SK-N-SH (cell line): ENCODE data around the gene SFXN1.

ENCODE experiments used
- GABPA ChIP-seq: IDR thresholded peaks from 2 replicates; pipeline ENCODE4 v1.4.0; 2012; ENCODE audit warnings: low read depth, mild to moderate bottlenecking
- IRF3 ChIP-seq: fragments of 150-350 bp; IDR thresholded peaks from 2 replicates; pipeline ENCODE4 v1.6.1; 2016; ENCODE audit warnings: mild to moderate bottlenecking, low read depth, low read length
- JUND ChIP-seq: IDR thresholded peaks from 2 replicates; pipeline ENCODE4 v1.4.0; 2012
- POLR2AphosphoS5 ChIP-seq: IDR thresholded peaks from 2 replicates; pipeline ENCODE4 v1.6.1; 2012; ENCODE audit warnings: low read depth, low read length
- RAD21 ChIP-seq: IDR thresholded peaks from 2 replicates; pipeline ENCODE4 v1.6.1; 2012; ENCODE audit warnings: mild to moderate bottlenecking, low read length
- SMC3 ChIP-seq: IDR thresholded peaks from 2 replicates; pipeline ENCODE4 v1.6.1; 2012; ENCODE audit warnings: low read depth, low read length, improper control_type of control experiment
- YY1 ChIP-seq: IDR thresholded peaks from 2 replicates; pipeline ENCODE4 v1.4.0; 2012; ENCODE audit warnings: low read depth, mild to moderate bottlenecking
- TF ChIP-seq, protein P1 (sequence below): fragments of 200-600 bp; sonication (generic); IDR thresholded peaks from 2 replicates; pipeline ENCODE4 v1.6.1; 2017; ENCODE audit warnings: antibody characterized with exemption, mild to moderate bottlenecking, moderate library complexity

DNA sequence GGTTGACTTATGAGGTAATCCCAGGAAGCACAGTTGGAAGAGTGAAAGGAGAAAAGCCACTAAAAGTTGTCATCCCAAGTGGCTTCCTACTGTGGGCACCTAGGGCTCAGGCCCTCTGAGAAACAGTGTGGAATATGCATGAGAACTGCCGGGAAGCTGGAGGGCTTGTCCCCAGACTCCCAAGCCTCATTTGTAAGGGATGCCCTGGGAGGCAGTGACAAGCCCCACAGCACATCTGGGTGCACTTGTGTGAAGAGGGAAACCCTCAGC, 64.5 kb downstream of the SFXN1 start:
- no peak for TF ChIP-seq SMC3
- TF ChIP-seq, protein P1, sequence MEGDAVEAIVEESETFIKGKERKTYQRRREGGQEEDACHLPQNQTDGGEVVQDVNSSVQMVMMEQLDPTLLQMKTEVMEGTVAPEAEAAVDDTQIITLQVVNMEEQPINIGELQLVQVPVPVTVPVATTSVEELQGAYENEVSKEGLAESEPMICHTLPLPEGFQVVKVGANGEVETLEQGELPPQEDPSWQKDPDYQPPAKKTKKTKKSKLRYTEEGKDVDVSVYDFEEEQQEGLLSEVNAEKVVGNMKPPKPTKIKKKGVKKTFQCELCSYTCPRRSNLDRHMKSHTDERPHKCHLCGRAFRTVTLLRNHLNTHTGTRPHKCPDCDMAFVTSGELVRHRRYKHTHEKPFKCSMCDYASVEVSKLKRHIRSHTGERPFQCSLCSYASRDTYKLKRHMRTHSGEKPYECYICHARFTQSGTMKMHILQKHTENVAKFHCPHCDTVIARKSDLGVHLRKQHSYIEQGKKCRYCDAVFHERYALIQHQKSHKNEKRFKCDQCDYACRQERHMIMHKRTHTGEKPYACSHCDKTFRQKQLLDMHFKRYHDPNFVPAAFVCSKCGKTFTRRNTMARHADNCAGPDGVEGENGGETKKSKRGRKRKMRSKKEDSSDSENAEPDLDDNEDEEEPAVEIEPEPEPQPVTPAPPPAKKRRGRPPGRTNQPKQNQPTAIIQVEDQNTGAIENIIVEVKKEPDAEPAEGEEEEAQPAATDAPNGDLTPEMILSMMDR, result no peak
- no peak for TF ChIP-seq RAD21
- no peak for TF ChIP-seq GABPA
- no peak for TF ChIP-seq JUND
- no peak for TF ChIP-seq POLR2AphosphoS5
- no peak for TF ChIP-seq YY1
- TF ChIP-seq IRF3, result no peak
